SU-DHL-6 (cell line): ENCODE data around the gene STOM.

ENCODE experiments used
- H2AFZ ChIP-seq: fragments of 200-600 bp; sonication (generic); 2 replicates; pipeline ENCODE4 v1.6.1; 2014; ENCODE audit warnings: low read depth, mild to moderate bottlenecking, moderate library complexity, mixed read lengths, antibody characterized with exemption, low read length; ENCODE audit not compliant: severe bottlenecking
- H3F3A ChIP-seq: fragments of 200-600 bp; shearing (Covaris generic); 2 replicates; pipeline ENCODE4 v1.6.0; 2016; ENCODE audit warnings: antibody characterized with exemption, mild to moderate bottlenecking; ENCODE audit not compliant: insufficient read depth
- H3K27ac ChIP-seq: fragments of 200-600 bp; sonication (generic); 2 replicates; pipeline ENCODE4 v1.5.1; 2016; ENCODE audit warnings: low read depth, mild to moderate bottlenecking, low read length, moderate library complexity, mixed read lengths
- H3K27me3 ChIP-seq: fragments of 200-600 bp; sonication (generic), shearing (Covaris generic); 2 replicates; pipeline ENCODE4 v1.6.0; 2014; ENCODE audit warnings: mild to moderate bottlenecking, low read length
- H3K36me3 ChIP-seq: fragments of 200-600 bp; sonication (generic); 2 replicates; pipeline ENCODE4 v1.6.1; 2014; ENCODE audit warnings: mild to moderate bottlenecking, low read length, mixed read lengths
- H3K4me2 ChIP-seq: fragments of 300-600, 200-600 bp; shearing (Covaris generic), sonication (generic); 2 replicates; pipeline ENCODE4 v1.6.0; 2014; ENCODE audit warnings: low read length, low read depth, mild to moderate bottlenecking; ENCODE audit not compliant: poor library complexity, severe bottlenecking
- H3K4me3 ChIP-seq: fragments of 200-600 bp; sonication (generic); 2 replicates; pipeline ENCODE4 v1.5.1; 2014; ENCODE audit warnings: antibody characterized with exemption, low read length, mild to moderate bottlenecking, mixed read lengths; ENCODE audit not compliant: insufficient read depth, poor library complexity, severe bottlenecking
- H3K79me2 ChIP-seq: fragments of 200-600 bp; sonication (generic); 2 replicates; pipeline ENCODE4 v1.6.1; 2014; ENCODE audit warnings: mild to moderate bottlenecking, low read length, moderate library complexity; ENCODE audit not compliant: insufficient read depth
- H3K9ac ChIP-seq: fragments of 200-600 bp; sonication (generic); 2 replicates; pipeline ENCODE4 v1.7.0; 2014; ENCODE audit warnings: mild to moderate bottlenecking, low read length
- H3K9me2 ChIP-seq: fragments of 200-600 bp; sonication (generic); replicated peaks from 2 replicates; pipeline ENCODE4 v1.6.1; 2014; ENCODE audit warnings: low read length; ENCODE audit not compliant: insufficient read depth
- H3K9me3 ChIP-seq: fragments of 200-600 bp; sonication (generic); 2 replicates; pipeline ENCODE4 v1.6.1; 2014; ENCODE audit warnings: low read length, mixed read lengths; ENCODE audit not compliant: insufficient read depth
- H4K20me1 ChIP-seq: fragments of 200-600 bp; sonication (generic); 2 replicates; pipeline ENCODE4 v1.6.1; 2014; ENCODE audit warnings: low read depth, mild to moderate bottlenecking, antibody characterized with exemption, low read length, moderate library complexity, mixed read lengths
- EZH2phosphoT487 ChIP-seq: fragments of 200-600 bp; sonication (generic), shearing (Covaris generic); conservative IDR thresholded peaks from 2 replicates; pipeline ENCODE4 v1.6.1; 2018; ENCODE audit warnings: mild to moderate bottlenecking, antibody characterized with exemption, low read length, moderate library complexity, mixed read lengths
- TF ChIP-seq, protein P1 (sequence below): fragments of 200-600 bp; sonication (generic); IDR thresholded peaks from one replicate; pipeline ENCODE4 v1.5.1; 2017; ENCODE audit warnings: antibody characterized with exemption, mild to moderate bottlenecking, low read length, moderate library complexity; ENCODE audit not compliant: insufficient read depth, poor library complexity, severe bottlenecking

The STOM gene

DNA sequence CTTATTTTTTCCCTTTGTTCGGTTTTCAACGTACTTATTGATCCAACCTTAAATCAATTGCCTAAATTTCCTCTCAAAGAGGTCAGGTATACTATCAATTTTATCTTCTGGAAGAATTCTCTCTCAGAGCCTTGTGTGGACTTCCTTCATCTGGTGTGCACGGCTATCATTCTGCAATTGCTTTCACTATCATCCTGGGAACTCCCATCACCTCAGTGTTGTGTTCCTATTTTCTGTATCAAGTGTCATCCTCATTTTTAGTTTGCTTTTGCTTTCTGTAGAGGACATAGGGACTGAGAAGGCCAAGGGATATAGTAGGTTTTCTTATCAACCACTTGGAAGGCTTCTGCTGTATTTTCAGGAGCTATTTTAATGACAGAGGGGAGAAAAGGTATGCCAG is 11.3 kb downstream of the STOM start:
- Histone ChIP-seq H4K20me1 (no peaks in the 10 kb centered on the region), H3K4me2 (no peak overlapping the region), H3K27me3 (no peaks in the 10 kb centered on the region), H3K9me2 (no peaks in the 10 kb centered on the region), H2AFZ (no peak overlapping the region), H3F3A (no peaks in the 10 kb centered on the region), H3K9ac (no peak overlapping the region), H3K27ac (no peak overlapping the region), H3K36me3 (no peaks in the 10 kb centered on the region), H3K79me2 (no peaks in the 10 kb centered on the region), H3K9me3 (no peaks in the 10 kb centered on the region), H3K4me3 (no peak overlapping the region)
- TF ChIP-seq EZH2phosphoT487, result no peak
- TF ChIP-seq, protein P1, sequence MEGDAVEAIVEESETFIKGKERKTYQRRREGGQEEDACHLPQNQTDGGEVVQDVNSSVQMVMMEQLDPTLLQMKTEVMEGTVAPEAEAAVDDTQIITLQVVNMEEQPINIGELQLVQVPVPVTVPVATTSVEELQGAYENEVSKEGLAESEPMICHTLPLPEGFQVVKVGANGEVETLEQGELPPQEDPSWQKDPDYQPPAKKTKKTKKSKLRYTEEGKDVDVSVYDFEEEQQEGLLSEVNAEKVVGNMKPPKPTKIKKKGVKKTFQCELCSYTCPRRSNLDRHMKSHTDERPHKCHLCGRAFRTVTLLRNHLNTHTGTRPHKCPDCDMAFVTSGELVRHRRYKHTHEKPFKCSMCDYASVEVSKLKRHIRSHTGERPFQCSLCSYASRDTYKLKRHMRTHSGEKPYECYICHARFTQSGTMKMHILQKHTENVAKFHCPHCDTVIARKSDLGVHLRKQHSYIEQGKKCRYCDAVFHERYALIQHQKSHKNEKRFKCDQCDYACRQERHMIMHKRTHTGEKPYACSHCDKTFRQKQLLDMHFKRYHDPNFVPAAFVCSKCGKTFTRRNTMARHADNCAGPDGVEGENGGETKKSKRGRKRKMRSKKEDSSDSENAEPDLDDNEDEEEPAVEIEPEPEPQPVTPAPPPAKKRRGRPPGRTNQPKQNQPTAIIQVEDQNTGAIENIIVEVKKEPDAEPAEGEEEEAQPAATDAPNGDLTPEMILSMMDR, result no peak

DNA sequence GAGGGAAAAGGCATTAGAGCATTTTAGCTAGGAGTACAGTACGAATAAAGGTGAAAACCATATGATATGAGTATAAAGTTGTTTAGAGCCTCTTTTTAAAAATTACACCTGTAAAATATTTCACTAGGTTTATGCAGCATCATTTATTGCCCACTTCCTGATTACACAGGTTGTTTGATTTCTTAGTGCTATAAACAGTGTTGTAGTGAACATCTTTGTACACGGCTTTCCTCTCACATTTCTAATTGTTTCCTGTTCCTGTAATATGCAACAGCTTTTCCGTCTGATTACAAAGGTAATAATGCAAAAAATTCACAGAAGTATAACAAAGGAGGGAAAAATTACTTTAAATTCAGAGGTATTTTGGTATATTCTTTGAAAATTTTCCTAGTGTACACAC is 13.0 kb downstream of the STOM start:
- H3K9me3 ChIP-seq, result no peaks in the 10 kb centered on the region
- TF ChIP-seq, protein P1, result no peak
- TF ChIP-seq EZH2phosphoT487, result no peak
- H3K79me2 ChIP-seq, result no peaks in the 10 kb centered on the region
- H3K27me3 ChIP-seq, result no peaks in the 10 kb centered on the region
- no peak overlapping the region for H3K27ac ChIP-seq
- no peak overlapping the region for H3K9ac ChIP-seq
- no peak overlapping the region for H2AFZ ChIP-seq
- no peaks in the 10 kb centered on the region for H3K9me2 ChIP-seq
- no peak overlapping the region for H3K4me3 ChIP-seq
- H4K20me1 ChIP-seq, result no peaks in the 10 kb centered on the region
- H3K36me3 ChIP-seq, result no peaks in the 10 kb centered on the region
- H3K4me2 ChIP-seq, result no peak overlapping the region
- no peaks in the 10 kb centered on the region for H3F3A ChIP-seq

DNA sequence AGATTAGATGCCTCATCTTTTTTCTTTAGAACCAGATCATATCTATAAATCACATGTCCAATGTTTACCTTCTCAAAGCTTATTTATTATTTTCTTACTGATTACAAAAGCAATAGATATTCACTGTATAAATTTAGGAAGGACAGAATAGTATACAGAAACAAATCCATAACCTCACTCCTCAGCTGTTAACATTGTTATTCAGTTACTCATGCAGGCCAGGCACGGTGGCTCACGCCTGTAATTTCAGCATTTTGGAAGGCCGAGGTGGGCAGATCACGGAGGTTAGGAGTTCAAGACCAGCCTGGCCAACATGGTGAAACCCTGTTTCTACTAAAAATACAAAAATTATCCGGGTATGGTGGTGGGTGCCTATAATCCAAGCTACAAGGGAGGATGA is 15.3 kb downstream of the STOM start:
- Histone ChIP-seq H3K27me3 (no peaks in the 10 kb centered on the region), H3K9ac (no peak overlapping the region), H3K36me3 (no peaks in the 10 kb centered on the region), H3K27ac (no peak overlapping the region), H3K79me2 (no peaks in the 10 kb centered on the region), H4K20me1 (no peaks in the 10 kb centered on the region), H3F3A (no peaks in the 10 kb centered on the region), H3K4me2 (no peak overlapping the region), H2AFZ (no peak overlapping the region), H3K9me2 (no peaks in the 10 kb centered on the region), H3K4me3 (no peak overlapping the region), H3K9me3 (no peaks in the 10 kb centered on the region)
- TF ChIP-seq EZH2phosphoT487, result no peak
- TF ChIP-seq, protein P1, result no peak

DNA sequence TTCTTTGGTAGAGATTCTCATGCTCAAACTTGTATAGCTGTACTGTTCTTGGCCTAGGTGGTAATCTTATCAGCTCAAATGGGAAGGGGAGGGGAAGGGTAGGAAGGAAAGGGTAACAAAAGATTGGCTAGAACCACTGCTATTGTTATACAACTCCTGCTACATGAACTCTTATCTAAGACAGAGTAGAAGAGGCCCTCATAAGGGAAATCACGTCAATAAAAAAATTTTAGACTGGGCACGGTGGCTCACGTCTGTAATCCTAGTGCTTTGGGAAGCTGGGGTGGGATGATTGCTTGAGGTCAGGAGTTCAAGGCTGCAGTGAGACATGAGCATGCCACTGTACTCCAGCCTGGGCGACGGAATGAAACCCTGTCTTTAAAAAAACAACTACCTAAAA is 15.9 kb downstream of the STOM start:
- Histone ChIP-seq H3K9me2 (no peaks in the 10 kb centered on the region), H3K9ac (no peak overlapping the region), H3K27me3 (no peaks in the 10 kb centered on the region), H3K27ac (no peak overlapping the region), H3K79me2 (no peaks in the 10 kb centered on the region), H2AFZ (no peak overlapping the region), H3K9me3 (no peaks in the 10 kb centered on the region), H3F3A (no peaks in the 10 kb centered on the region), H3K36me3 (no peaks in the 10 kb centered on the region), H3K4me2 (no peak overlapping the region), H3K4me3 (no peak overlapping the region), H4K20me1 (no peaks in the 10 kb centered on the region)
- TF ChIP-seq, protein P1, result no peak
- no peak for TF ChIP-seq EZH2phosphoT487
